ENCODE measurements around the gene SCO2.
A peak's percentile ranks its signal among the peaks of the same experiment; 100 is the strongest.

Gene SCO2

DNA sequence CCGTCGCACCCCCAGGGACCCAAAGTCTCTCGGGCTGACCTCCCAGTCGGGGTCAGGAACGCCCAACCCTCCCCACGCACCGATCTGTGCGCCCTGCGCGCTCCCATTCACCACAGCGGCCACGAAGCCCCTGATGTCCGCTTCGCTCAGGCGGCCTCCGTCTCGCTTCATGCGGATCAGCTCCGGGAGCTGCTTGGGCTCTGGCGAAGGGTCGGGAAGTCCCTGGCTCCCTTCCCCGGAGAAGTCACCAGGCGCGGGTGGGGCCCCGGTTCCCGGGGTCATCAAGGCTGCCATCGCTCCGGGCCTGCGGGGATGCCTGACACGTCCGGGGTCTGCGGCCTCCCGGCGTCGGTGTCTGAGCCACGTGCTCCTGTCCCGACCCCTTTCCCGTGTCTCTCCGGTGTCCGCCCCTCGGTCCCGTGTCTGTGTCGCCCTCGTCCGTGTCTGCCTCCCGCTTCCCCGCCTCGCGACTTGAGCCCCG is 4.1 kb upstream of the SCO2 start:
- peaks cover 2 to 79% (median 63%) of the 10 kb centered on the region in 4 experiments for H3K4me1 ChIP-seq (ENCODE audit: control extremely low read depth in 1 of 4, control insufficient read depth in 4 of 4, insufficient read depth in 4 of 4, low read length in 3 of 4)

DNA sequence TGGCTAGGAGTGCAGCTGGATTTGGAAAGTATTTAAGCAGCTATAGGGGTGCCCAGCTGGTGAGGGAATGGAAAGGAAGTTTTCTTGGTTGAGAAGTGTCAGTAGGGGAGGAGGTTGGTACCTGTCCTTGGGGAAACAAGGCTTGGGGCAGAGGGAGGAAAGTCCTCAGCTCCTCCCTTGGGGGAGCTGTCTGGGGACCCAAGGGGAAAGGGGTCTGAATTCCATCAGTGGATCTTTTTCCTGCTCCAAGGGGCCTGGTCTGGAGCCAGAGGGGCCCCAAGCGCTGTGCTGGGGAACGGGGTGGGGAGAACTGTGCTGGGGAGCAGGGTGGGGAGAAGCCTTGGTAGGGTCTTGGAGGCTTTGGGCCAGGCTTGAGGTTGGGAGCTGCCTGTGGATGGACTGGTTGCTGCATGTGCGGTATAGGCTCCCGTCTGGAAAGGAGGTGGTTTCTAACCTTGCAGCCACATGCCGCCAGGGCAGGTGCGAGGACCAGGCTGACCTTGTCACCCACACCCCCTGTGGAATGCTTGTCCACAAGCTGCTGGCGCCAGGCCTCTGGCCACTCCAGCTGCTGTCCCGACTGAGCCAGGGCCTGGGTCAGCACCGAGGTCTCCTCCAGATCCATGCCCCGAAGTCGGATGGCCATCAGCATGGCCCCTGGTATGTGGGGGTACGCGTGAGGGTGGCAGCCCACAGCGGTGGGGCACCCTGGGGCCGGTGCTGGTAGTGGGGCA is 3.5 kb upstream of the SCO2 start:
- H3K27ac ChIP-seq (ENCODE audit: insufficient read depth in 1 of 2, low read depth in 1 of 2, low read length in 2 of 2, poor library complexity in 1 of 2, severe bottlenecking in 2 of 2) = no peak overlapping the region
- H3K36me3 ChIP-seq (ENCODE audit: control insufficient read depth in 4 of 4, insufficient read depth in 4 of 4, low read length in 3 of 4) = peaks cover 0 to 4% (median 2%) of the 10 kb centered on the region in 4 experiments
- peaks cover 0 to 41% (median 3%) of the 10 kb centered on the region in 5 experiments for H3K27me3 ChIP-seq (replicated peaks in 2 of 5; ENCODE audit: control insufficient read depth in 4 of 5, insufficient read depth in 5 of 5, low read length in 4 of 5)
- ChIA-PET POLR2A (interaction anchor here (0.6 to 0.7 kb wide), 2 partner anchors 11 to 15 kb away, joined by 3 to 4 read pairs; no protein-coding TSS in a partner anchor), CTCF (interaction anchor here (0.9 to 5.6 kb wide), 5 partner anchors 10 to 92 kb away, joined by 3 to 53 read pairs (median 5); no protein-coding TSS in a partner anchor)
- H3K4me1 ChIP-seq (ENCODE audit: control extremely low read depth in 1 of 4, control insufficient read depth in 4 of 4, insufficient read depth in 4 of 4, low read length in 3 of 4) = peaks cover 2 to 79% (median 66%) of the 10 kb centered on the region in 4 experiments
- WGBS (ENCODE audit: insufficient coverage) = 91% methylated on average over 15 of the region's 15 CpGs
- no peaks in the 10 kb centered on the region for H3K9me3 ChIP-seq (ENCODE audit: control extremely low read depth in 1 of 5, control insufficient read depth in 4 of 5, insufficient read depth in 2 of 5, low read depth in 1 of 5, low read length in 4 of 5)
- peak overlapping the region in 1 of 7 experiments; percentile 86 for H3K4me3 ChIP-seq (ENCODE audit: control insufficient read depth in 1 of 7, extremely low read depth in 1 of 7, insufficient read depth in 4 of 7, low read depth in 2 of 7, low read length in 6 of 7)
- no peak for DNase-seq

More for the DNA sequence above, 4.1 kb upstream of the SCO2 start:
- H3K27me3 ChIP-seq (replicated peaks in 2 of 5; ENCODE audit: control insufficient read depth in 4 of 5, insufficient read depth in 5 of 5, low read length in 4 of 5) = peaks cover 0 to 41% (median 3%) of the 10 kb centered on the region in 5 experiments
- H3K27ac ChIP-seq (ENCODE audit: insufficient read depth in 1 of 2, low read depth in 1 of 2, low read length in 2 of 2, poor library complexity in 1 of 2, severe bottlenecking in 2 of 2) = no peak overlapping the region
- peaks cover 0 to under 1% (median 0%) of the 10 kb centered on the region in 4 experiments for H3K36me3 ChIP-seq (ENCODE audit: control insufficient read depth in 4 of 4, insufficient read depth in 4 of 4, low read length in 3 of 4)
- ChIA-PET CTCF (interaction anchor here (0.5 to 5.6 kb wide), 5 partner anchors 10 to 87 kb away, joined by 3 to 53 read pairs (median 5); no protein-coding TSS in a partner anchor), POLR2A (interaction anchor here (0.6 kb wide), 1 partner anchor 16 kb away, joined by 4 read pairs; no protein-coding TSS in a partner anchor)
- 40% methylated on average over 49 of the region's 50 CpGs for WGBS (ENCODE audit: insufficient coverage)
- H3K9me3 ChIP-seq (ENCODE audit: control extremely low read depth in 1 of 5, control insufficient read depth in 4 of 5, insufficient read depth in 2 of 5, low read depth in 1 of 5, low read length in 4 of 5) = no peaks in the 10 kb centered on the region
- peak overlapping the region in 5 of 7 experiments; percentile 25 to 86 (median 67) for H3K4me3 ChIP-seq (ENCODE audit: control insufficient read depth in 1 of 7, extremely low read depth in 1 of 7, insufficient read depth in 4 of 7, low read depth in 2 of 7, low read length in 6 of 7)
- no peak for DNase-seq

- Histone ChIP-seq H3K27ac (ENCODE audit: insufficient read depth in 1 of 2, low read depth in 1 of 2, low read length in 2 of 2, poor library complexity in 1 of 2, severe bottlenecking in 2 of 2) (no peak overlapping the region), H3K4me3 (ENCODE audit: control insufficient read depth in 1 of 7, extremely low read depth in 1 of 7, insufficient read depth in 4 of 7, low read depth in 2 of 7, low read length in 6 of 7) (no peak overlapping the region), H3K4me1 (ENCODE audit: control extremely low read depth in 1 of 4, control insufficient read depth in 4 of 4, insufficient read depth in 4 of 4, low read length in 3 of 4) (peaks cover 2 to 79% (median 65%) of the 10 kb centered on the region in 4 experiments), H3K27me3 (replicated peaks in 2 of 5; ENCODE audit: control insufficient read depth in 4 of 5, insufficient read depth in 5 of 5, low read length in 4 of 5) (peaks cover 0 to 41% (median 3%) of the 10 kb centered on the region in 5 experiments), H3K36me3 (ENCODE audit: control insufficient read depth in 4 of 4, insufficient read depth in 4 of 4, low read length in 3 of 4) (peaks cover 0 to 12% (median 9%) of the 10 kb centered on the region in 4 experiments), H3K9me3 (ENCODE audit: control extremely low read depth in 1 of 5, control insufficient read depth in 4 of 5, insufficient read depth in 2 of 5, low read depth in 1 of 5, low read length in 4 of 5) (no peaks in the 10 kb centered on the region)
- ChIA-PET CTCF (interaction anchor here (0.6 to 5.6 kb wide), 7 partner anchors 11 to 92 kb away, joined by 3 to 53 read pairs (median 5); no protein-coding TSS in a partner anchor), POLR2A (interaction anchor here (0.7 to 3.4 kb wide), 2 partner anchors 10 to 12 kb away, joined by 3 to 41 read pairs; no protein-coding TSS in a partner anchor)
- DNase-seq = no peak
- 91% methylated on average over 17 of the region's 18 CpGs for WGBS (ENCODE audit: insufficient coverage)
Measured at GRCh38 chr22:50527921-50528681, 2.7 kb upstream of the SCO2 start.

GRCh38 chr22:50526834-50527801 is 1.7 kb upstream of the SCO2 start:
- Histone ChIP-seq H3K27ac (ENCODE audit: insufficient read depth in 1 of 2, low read depth in 1 of 2, low read length in 2 of 2, poor library complexity in 1 of 2, severe bottlenecking in 2 of 2) (peak overlapping the region in 1 of 2 experiments; percentile 76), H3K9me3 (ENCODE audit: control extremely low read depth in 1 of 5, control insufficient read depth in 4 of 5, insufficient read depth in 2 of 5, low read depth in 1 of 5, low read length in 4 of 5) (no peaks in the 10 kb centered on the region), H3K36me3 (ENCODE audit: control insufficient read depth in 4 of 4, insufficient read depth in 4 of 4, low read length in 3 of 4) (peaks cover 2 to 22% (median 13%) of the 10 kb centered on the region in 4 experiments), H3K4me1 (ENCODE audit: control extremely low read depth in 1 of 4, control insufficient read depth in 4 of 4, insufficient read depth in 4 of 4, low read length in 3 of 4) (peaks cover 2 to 71% (median 61%) of the 10 kb centered on the region in 4 experiments), H3K4me3 (ENCODE audit: control insufficient read depth in 1 of 7, extremely low read depth in 1 of 7, insufficient read depth in 4 of 7, low read depth in 2 of 7, low read length in 6 of 7) (peak overlapping the region; percentile 19 to 82 (median 71)), H3K27me3 (replicated peaks in 2 of 5; ENCODE audit: control insufficient read depth in 4 of 5, insufficient read depth in 5 of 5, low read length in 4 of 5) (peaks cover 0 to 32% (median 0%) of the 10 kb centered on the region in 5 experiments)
- ChIA-PET CTCF (interaction anchor here (0.6 to 5.6 kb wide), 7 partner anchors 12 to 93 kb away, joined by 3 to 53 read pairs (median 6); partner anchors contain the start of genes KLHDC7B and SYCE3), POLR2A (interaction anchor here (1.1 to 3.4 kb wide), 2 partner anchors 13 to 19 kb away, joined by 9 to 41 read pairs; partner anchors contain the start of genes LMF2 and NCAPH2)
- WGBS (ENCODE audit: insufficient coverage) = 30% methylated on average over 16 of the region's 29 CpGs
- peak; percentile 23 to 66 (median 53) for DNase-seq

- peaks cover 2 to 65% (median 53%) of the 10 kb centered on the region in 4 experiments for H3K4me1 ChIP-seq (ENCODE audit: control extremely low read depth in 1 of 4, control insufficient read depth in 4 of 4, insufficient read depth in 4 of 4, low read length in 3 of 4)
- peak; percentile 82 to 93 (median 91) for DNase-seq
- WGBS (ENCODE audit: insufficient coverage) = under 1% methylated on average over 64 of the region's 77 CpGs
- H3K9me3 ChIP-seq (ENCODE audit: control extremely low read depth in 1 of 5, control insufficient read depth in 4 of 5, insufficient read depth in 2 of 5, low read depth in 1 of 5, low read length in 4 of 5) = no peaks in the 10 kb centered on the region
- H3K27me3 ChIP-seq (replicated peaks in 2 of 5; ENCODE audit: control insufficient read depth in 4 of 5, insufficient read depth in 5 of 5, low read length in 4 of 5) = peaks cover 0 to 24% (median 0%) of the 10 kb centered on the region in 5 experiments
- POLR2A ChIA-PET = interaction anchor here (0.6 to 3.4 kb wide), 10 partner anchors 14 to 282 kb away, joined by 3 to 41 read pairs (median 6); partner anchors contain the start of genes LMF2, NCAPH2, SHANK3 and SYCE3
- peaks cover 2 to 30% (median 22%) of the 10 kb centered on the region in 4 experiments for H3K36me3 ChIP-seq (ENCODE audit: control insufficient read depth in 4 of 4, insufficient read depth in 4 of 4, low read length in 3 of 4)
- H3K27ac ChIP-seq (ENCODE audit: insufficient read depth in 1 of 2, low read depth in 1 of 2, low read length in 2 of 2, poor library complexity in 1 of 2, severe bottlenecking in 2 of 2) = peak overlapping the region in 1 of 2 experiments; percentile 76
- H3K4me3 ChIP-seq (ENCODE audit: control insufficient read depth in 1 of 7, extremely low read depth in 1 of 7, insufficient read depth in 4 of 7, low read depth in 2 of 7, low read length in 6 of 7) = peak overlapping the region; percentile 65 to 82 (median 77)
- CTCF ChIA-PET = interaction anchor here (0.6 to 5.6 kb wide), 28 partner anchors 8 to 285 kb away, joined by 3 to 53 read pairs (median 4); partner anchors contain the start of genes ARSA, CPT1B, KLHDC7B and LMF2
Measured at GRCh38 chr22:50526108-50526833, 873 bp upstream of the SCO2 start.
